Left ventricle myocardium inferior (tissue), 1 donor: Measurements from ENCODE around the gene LHFPL3. TPM values are rescaled to one million over a fixed set of nuclear protein-coding genes. Genes with fewer than 3 reads are reported as not detected.

Experiments used
- DNase-seq: peaks from one replicate; pipeline ENCODE4 v3.0.0-alpha.2; 2020
- H3K27ac ChIP-seq: fragments of 200-600 bp; replicated peaks from 2 replicates; pipeline ENCODE4 v1.8.0; 2021
- H3K27me3 ChIP-seq: fragments of 200-600 bp; 2 replicates; pipeline ENCODE4 v1.8.0; 2021; ENCODE audit warnings: low read depth
- H3K36me3 ChIP-seq: fragments of 200-600 bp; 2 replicates; pipeline ENCODE4 v1.8.0; 2021
- H3K4me1 ChIP-seq: fragments of 200-600 bp; 2 replicates; pipeline ENCODE4 v1.8.0; 2021
- H3K4me3 ChIP-seq: fragments of 200-600 bp; 2 replicates; pipeline ENCODE4 v1.8.0; 2021; ENCODE audit warnings: mild to moderate bottlenecking, moderate library complexity
- H3K9me3 ChIP-seq: fragments of 200-600 bp; replicated peaks from 2 replicates; pipeline ENCODE4 v1.8.0; 2021
- CTCF ChIP-seq: fragments of 200-600 bp; IDR thresholded peaks from 2 replicates; pipeline ENCODE4 v1.8.0; 2021; ENCODE audit warnings: antibody characterized with exemption, mild to moderate bottlenecking, borderline replicate concordance
- intact Hi-C: fragments of 100-400 bp; cut with micrococcal nuclease; formaldehyde crosslinking; loops from one replicate; pipeline ENCODE4 v1.11.0; 2022
- total RNA-seq: library from RNA; stranded (reverse); fragmentation: NEBNext Ultra II Directional; extraction: Animal tissue kit (Norgen Biotek cat#: 25700); gene quantifications from one replicate; pipeline ENCODE4 v1.2.1, GENCODE V29; 2021
- donor health status: DM: no; HTN: yes; CAD: no; lungs with severe emphysema.

Gene LHFPL3
- total RNA-seq, 1 donor from 2014 or later, result not detected

- Histone ChIP-seq H3K27me3 (peaks cover 12% of the 10 kb centered on the region), H3K4me3 (no peak overlapping the region), H3K4me1 (no peaks in the 10 kb centered on the region), H3K9me3 (no peaks in the 10 kb centered on the region), H3K36me3 (no peaks in the 10 kb centered on the region), H3K27ac (no peak overlapping the region)
- no peak for DNase-seq
- intact Hi-C loops, result no loop called here
- TF ChIP-seq CTCF, result no peak
Observed at GRCh38 chr7:104357166-104357565, 28.8 kb downstream of the LHFPL3 start.

- H3K27ac ChIP-seq, result no peak overlapping the region
- no peaks in the 10 kb centered on the region for H3K36me3 ChIP-seq
- DNase-seq, result no peak
- H3K27me3 ChIP-seq, result peaks cover 8% of the 10 kb centered on the region
- H3K4me3 ChIP-seq, result no peak overlapping the region
- intact Hi-C loops, result no loop called here
- no peak for TF ChIP-seq CTCF
- H3K9me3 ChIP-seq, result no peaks in the 10 kb centered on the region
- H3K4me1 ChIP-seq, result no peaks in the 10 kb centered on the region
Observed at GRCh38 chr7:104358446-104359132, 30.2 kb downstream of the LHFPL3 start.

GRCh38 chr7:104362756-104363155 lies 34.4 kb downstream of the LHFPL3 start:
- Histone ChIP-seq H3K9me3 (no peaks in the 10 kb centered on the region), H3K27ac (no peak overlapping the region), H3K36me3 (no peaks in the 10 kb centered on the region), H3K4me1 (no peaks in the 10 kb centered on the region), H3K27me3 (no peaks in the 10 kb centered on the region), H3K4me3 (no peak overlapping the region)
- no peak for DNase-seq
- intact Hi-C loops, result no loop called here
- no peak for TF ChIP-seq CTCF

GRCh38 chr7:104363355-104363754 lies 35.0 kb downstream of the LHFPL3 start:
- intact Hi-C loops, result no loop called here
- no peak overlapping the region for H3K4me3 ChIP-seq
- no peak for TF ChIP-seq CTCF
- H3K27ac ChIP-seq, result no peak overlapping the region
- H3K27me3 ChIP-seq, result no peaks in the 10 kb centered on the region
- H3K36me3 ChIP-seq, result no peaks in the 10 kb centered on the region
- H3K4me1 ChIP-seq, result no peaks in the 10 kb centered on the region
- H3K9me3 ChIP-seq, result no peaks in the 10 kb centered on the region
- no peak for DNase-seq

- H3K36me3 ChIP-seq, result no peaks in the 10 kb centered on the region
- intact Hi-C loops, result no loop called here
- H3K27me3 ChIP-seq, result no peaks in the 10 kb centered on the region
- TF ChIP-seq CTCF, result no peak
- H3K27ac ChIP-seq, result no peak overlapping the region
- H3K4me3 ChIP-seq, result no peak overlapping the region
- no peaks in the 10 kb centered on the region for H3K4me1 ChIP-seq
- no peaks in the 10 kb centered on the region for H3K9me3 ChIP-seq
- DNase-seq, result no peak
Observed at GRCh38 chr7:104366390-104366789, 38.0 kb downstream of the LHFPL3 start.
